ENCODE data around the gene ATXN1. TPM values are rescaled to one million over a fixed set of nuclear protein-coding genes. Genes with fewer than 3 reads are reported as not detected.

Gene ATXN1
- polyA plus RNA-seq, 2 of the 4 experiments (the other 2 are of a cell fraction) = 2.9 to 8.3 TPM

DNA sequence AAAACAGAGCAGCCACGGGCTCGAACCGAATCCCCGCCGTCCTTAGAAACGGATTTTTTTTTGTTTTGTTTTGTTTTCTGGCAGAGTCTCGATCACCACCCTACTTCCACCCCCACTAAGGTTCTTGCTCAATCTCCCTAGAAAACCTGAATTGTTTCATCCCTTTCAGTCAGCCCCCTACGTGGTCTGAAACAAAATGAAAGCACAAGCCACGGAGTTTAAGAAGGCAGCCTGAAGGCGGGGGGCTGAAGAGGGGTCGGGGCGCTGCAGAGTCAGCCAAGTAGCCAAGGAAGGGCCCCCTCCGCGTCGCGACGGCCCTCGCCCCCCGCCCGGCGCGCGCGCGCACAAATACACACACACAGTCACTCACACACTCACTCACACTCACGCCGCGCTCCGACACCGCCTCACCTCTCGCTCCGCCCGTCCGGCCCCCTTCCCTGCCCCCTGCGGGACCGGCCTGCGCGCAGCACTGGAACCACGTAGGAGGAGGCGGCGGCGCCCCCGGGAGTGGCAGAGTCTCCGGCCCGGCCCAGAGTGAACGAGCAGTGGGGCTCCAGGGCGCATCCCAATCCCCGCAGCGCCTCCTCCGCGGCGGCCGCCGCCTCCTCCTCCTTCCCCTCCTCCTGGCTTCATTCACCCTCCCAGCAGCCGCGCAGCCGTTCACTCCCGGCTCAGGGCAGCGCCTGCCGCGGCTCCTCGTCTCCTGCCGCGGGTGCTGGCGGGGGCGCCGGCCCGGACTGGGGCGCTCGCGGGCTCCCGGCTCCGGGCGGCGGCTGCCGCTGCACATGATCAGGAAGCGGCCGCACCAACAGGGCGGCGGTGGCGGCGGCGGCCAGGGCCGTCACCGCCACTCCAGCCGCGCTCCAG is 1.4 kb downstream of the ATXN1 start:
- Histone ChIP-seq H3K4me3 (peak overlapping the region; percentile 95), H3K27ac (peak overlapping the region; percentile 95 to 100), H3K4me1 (peaks cover 59% of the 10 kb centered on the region), H3K4me2 (peak overlapping the region; percentile 93), H3K9me3 (no peaks in the 10 kb centered on the region)
- WGBS (ENCODE audit: missing lambda C conversion rate) = 3% methylated on average over 8 of the region's 87 CpGs
- DNase-seq (ENCODE audit: low read depth in 1 of 2, low spot score in 1 of 2) (peak; percentile 43 to 78), ATAC-seq (peak; percentile 57 to 79), FAIRE-seq (no peak)
- POLR2A ChIA-PET = interaction anchor here (0.6 to 1.0 kb wide), 2 partner anchors 46 to 71 kb away, joined by 4 to 6 read pairs; no protein-coding TSS in a partner anchor
- CTCF ChIA-PET = interaction anchor here (0.9 to 1.5 kb wide), 5 partner anchors 12 to 48 kb away, joined by 3 to 5 read pairs (median 4); no protein-coding TSS in a partner anchor
- TF ChIP-seq HEYL (CRISPR knock-in tag; IDR thresholded peaks at IDR 0.05) = no peak
- no peak for TF ChIP-seq JUNB (IDR thresholded peaks at IDR 0.05)
- TF ChIP-seq CBX2 (IDR thresholded peaks at IDR 0.05; ENCODE audit: borderline replicate concordance, low read depth) = no peak
- no peak for TF ChIP-seq NR3C1 (IDR thresholded peaks at IDR 0.05)
- no peak for TF ChIP-seq MAFK (IDR thresholded peaks at IDR 0.05; ENCODE audit: partially characterized antibody)
- no peak for TF ChIP-seq ZSCAN20 (CRISPR knock-in tag; IDR thresholded peaks at IDR 0.05)
- TF ChIP-seq RARB (CRISPR knock-in tag; IDR thresholded peaks at IDR 0.05) = no peak
- TF ChIP-seq, protein P1, sequence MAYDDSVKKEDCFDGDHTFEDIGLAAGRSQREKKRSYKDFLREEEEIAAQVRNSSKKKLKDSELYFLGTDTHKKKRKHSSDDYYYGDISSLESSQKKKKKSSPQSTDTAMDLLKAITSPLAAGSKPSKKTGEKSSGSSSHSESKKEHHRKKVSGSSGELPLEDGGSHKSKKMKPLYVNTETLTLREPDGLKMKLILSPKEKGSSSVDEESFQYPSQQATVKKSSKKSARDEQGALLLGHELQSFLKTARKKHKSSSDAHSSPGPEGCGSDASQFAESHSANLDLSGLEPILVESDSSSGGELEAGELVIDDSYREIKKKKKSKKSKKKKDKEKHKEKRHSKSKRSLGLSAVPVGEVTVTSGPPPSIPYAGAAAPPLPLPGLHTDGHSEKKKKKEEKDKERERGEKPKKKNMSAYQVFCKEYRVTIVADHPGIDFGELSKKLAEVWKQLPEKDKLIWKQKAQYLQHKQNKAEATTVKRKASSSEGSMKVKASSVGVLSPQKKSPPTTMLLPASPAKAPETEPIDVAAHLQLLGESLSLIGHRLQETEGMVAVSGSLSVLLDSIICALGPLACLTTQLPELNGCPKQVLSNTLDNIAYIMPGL (CRISPR knock-in tag; IDR thresholded peaks at IDR 0.05; ENCODE audit: borderline replicate concordance) = no peak
- TF ChIP-seq, protein P2, sequence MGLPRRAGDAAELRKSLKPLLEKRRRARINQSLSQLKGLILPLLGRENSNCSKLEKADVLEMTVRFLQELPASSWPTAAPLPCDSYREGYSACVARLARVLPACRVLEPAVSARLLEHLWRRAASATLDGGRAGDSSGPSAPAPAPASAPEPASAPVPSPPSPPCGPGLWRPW (IDR thresholded peaks at IDR 0.05) = no peak
- TF ChIP-seq, protein P3, sequence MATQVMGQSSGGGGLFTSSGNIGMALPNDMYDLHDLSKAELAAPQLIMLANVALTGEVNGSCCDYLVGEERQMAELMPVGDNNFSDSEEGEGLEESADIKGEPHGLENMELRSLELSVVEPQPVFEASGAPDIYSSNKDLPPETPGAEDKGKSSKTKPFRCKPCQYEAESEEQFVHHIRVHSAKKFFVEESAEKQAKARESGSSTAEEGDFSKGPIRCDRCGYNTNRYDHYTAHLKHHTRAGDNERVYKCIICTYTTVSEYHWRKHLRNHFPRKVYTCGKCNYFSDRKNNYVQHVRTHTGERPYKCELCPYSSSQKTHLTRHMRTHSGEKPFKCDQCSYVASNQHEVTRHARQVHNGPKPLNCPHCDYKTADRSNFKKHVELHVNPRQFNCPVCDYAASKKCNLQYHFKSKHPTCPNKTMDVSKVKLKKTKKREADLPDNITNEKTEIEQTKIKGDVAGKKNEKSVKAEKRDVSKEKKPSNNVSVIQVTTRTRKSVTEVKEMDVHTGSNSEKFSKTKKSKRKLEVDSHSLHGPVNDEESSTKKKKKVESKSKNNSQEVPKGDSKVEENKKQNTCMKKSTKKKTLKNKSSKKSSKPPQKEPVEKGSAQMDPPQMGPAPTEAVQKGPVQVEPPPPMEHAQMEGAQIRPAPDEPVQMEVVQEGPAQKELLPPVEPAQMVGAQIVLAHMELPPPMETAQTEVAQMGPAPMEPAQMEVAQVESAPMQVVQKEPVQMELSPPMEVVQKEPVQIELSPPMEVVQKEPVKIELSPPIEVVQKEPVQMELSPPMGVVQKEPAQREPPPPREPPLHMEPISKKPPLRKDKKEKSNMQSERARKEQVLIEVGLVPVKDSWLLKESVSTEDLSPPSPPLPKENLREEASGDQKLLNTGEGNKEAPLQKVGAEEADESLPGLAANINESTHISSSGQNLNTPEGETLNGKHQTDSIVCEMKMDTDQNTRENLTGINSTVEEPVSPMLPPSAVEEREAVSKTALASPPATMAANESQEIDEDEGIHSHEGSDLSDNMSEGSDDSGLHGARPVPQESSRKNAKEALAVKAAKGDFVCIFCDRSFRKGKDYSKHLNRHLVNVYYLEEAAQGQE (IDR thresholded peaks at IDR 0.05) = no peak
- no peak for TF ChIP-seq TFCP2L1 (CRISPR knock-in tag; IDR thresholded peaks at IDR 0.05)
- no peak for TF ChIP-seq NPAS2 (CRISPR knock-in tag; IDR thresholded peaks at IDR 0.05; ENCODE audit: borderline replicate concordance)
- no peak for TF ChIP-seq TP53 (CRISPR knock-in tag; IDR thresholded peaks at IDR 0.05)
- no peak for TF ChIP-seq KDM5A (IDR thresholded peaks at IDR 0.05)
- TF ChIP-seq ZC3H11A (IDR thresholded peaks at IDR 0.05) = no peak
- TF ChIP-seq EHF (CRISPR knock-in tag; IDR thresholded peaks at IDR 0.05) = no peak
- TF ChIP-seq EP300 (IDR thresholded peaks at IDR 0.05) = no peak
- TF ChIP-seq MYC (IDR thresholded peaks at IDR 0.05; ENCODE audit: borderline replicate concordance, low read length) = no peak
- no peak for TF ChIP-seq RCOR1 (IDR thresholded peaks at IDR 0.05; ENCODE audit: low read depth, low read length)
- TF ChIP-seq, protein P4, sequence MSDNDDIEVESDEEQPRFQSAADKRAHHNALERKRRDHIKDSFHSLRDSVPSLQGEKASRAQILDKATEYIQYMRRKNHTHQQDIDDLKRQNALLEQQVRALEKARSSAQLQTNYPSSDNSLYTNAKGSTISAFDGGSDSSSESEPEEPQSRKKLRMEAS (IDR thresholded peaks at IDR 0.05) = peak; percentile 26; the same call in 1 of the 2 replicates
- TF ChIP-seq BHLHE40 (IDR thresholded peaks at IDR 0.05; ENCODE audit: low read depth, low read length) = no peak
- TF ChIP-seq HDAC2 (IDR thresholded peaks at IDR 0.05) = no peak
- no peak for TF ChIP-seq NFE2L2 (conservative IDR thresholded peaks at IDR 0.05; ENCODE audit: low read length)
- TF ChIP-seq CEBPB (IDR thresholded peaks at IDR 0.05) = peak; percentile 24 to 67; a peak in 2 of 4 replicates
- TF ChIP-seq ZNF302 (CRISPR knock-in tag; IDR thresholded peaks at IDR 0.05) = no peak
- no peak for TF ChIP-seq FOSL2 (IDR thresholded peaks at IDR 0.05)
- no peak for TF ChIP-seq FOSL2 (CRISPR knock-in tag; IDR thresholded peaks at IDR 0.05)
- no peak for TF ChIP-seq GATA3 (IDR thresholded peaks at IDR 0.05; ENCODE audit: borderline replicate concordance)
- TF ChIP-seq, protein P5, sequence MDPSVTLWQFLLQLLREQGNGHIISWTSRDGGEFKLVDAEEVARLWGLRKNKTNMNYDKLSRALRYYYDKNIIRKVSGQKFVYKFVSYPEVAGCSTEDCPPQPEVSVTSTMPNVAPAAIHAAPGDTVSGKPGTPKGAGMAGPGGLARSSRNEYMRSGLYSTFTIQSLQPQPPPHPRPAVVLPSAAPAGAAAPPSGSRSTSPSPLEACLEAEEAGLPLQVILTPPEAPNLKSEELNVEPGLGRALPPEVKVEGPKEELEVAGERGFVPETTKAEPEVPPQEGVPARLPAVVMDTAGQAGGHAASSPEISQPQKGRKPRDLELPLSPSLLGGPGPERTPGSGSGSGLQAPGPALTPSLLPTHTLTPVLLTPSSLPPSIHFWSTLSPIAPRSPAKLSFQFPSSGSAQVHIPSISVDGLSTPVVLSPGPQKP (IDR thresholded peaks at IDR 0.05; ENCODE audit: low read depth, low read length) = no peak
- peak in 1 of 2 experiments; percentile 44; a peak in 1 of 5 replicates for TF ChIP-seq JUN (IDR thresholded peaks at IDR 0.05)
- TF ChIP-seq, protein P6, sequence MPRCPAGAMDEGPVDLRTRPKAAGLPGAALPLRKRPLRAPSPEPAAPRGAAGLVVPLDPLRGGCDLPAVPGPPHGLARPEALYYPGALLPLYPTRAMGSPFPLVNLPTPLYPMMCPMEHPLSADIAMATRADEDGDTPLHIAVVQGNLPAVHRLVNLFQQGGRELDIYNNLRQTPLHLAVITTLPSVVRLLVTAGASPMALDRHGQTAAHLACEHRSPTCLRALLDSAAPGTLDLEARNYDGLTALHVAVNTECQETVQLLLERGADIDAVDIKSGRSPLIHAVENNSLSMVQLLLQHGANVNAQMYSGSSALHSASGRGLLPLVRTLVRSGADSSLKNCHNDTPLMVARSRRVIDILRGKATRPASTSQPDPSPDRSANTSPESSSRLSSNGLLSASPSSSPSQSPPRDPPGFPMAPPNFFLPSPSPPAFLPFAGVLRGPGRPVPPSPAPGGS (IDR thresholded peaks at IDR 0.05) = no peak
- peak; percentile 34 for TF ChIP-seq POLR2A (IDR thresholded peaks at IDR 0.05; ENCODE audit: low read length)
- TF ChIP-seq ESRRA (IDR thresholded peaks at IDR 0.05; ENCODE audit: borderline replicate concordance, low read length) = no peak
- TF ChIP-seq ZFP36 (IDR thresholded peaks at IDR 0.05; ENCODE audit: borderline replicate concordance, partially characterized antibody) = no peak
- TF ChIP-seq HOXB5 (CRISPR knock-in tag; IDR thresholded peaks at IDR 0.05) = 0 out of 2 replicates have a peak, but pooled peaks have one; percentile 14
